Right cardiac atrium (tissue), 5 donors: ENCODE measurements around the gene FER. TPM values are rescaled to one million over a fixed set of nuclear protein-coding genes. Genes with fewer than 3 reads are reported as not detected.
"Not testable (repeated sequence)": the region's sequence is repeated elsewhere in the genome, so short reads cannot be mapped to it uniquely, and the experiment has no call there.

ENCODE experiments used
- ATAC-seq, 2 donors: fragments of 200-7000 bp; cut with Tn5 transposase; one replicate each; pipeline versions ENCODE4 v1.8.0 to v1.9.1; 2020; ENCODE audit warnings: moderate library complexity in 2 of 2, mild to moderate bottlenecking in 1 of 2
- DNase-seq, 3 donors: peaks; one replicate each; pipeline ENCODE4 v3.0.0-alpha.2; 2020
- H3K27ac ChIP-seq: one replicate; pipeline ENCODE4 v1.5.1; 2013; ENCODE audit warnings: mild to moderate bottlenecking, low read length, control low read depth, moderate library complexity
- H3K27me3 ChIP-seq: one replicate; pipeline ENCODE4 v1.6.1; 2013; ENCODE audit not compliant: control insufficient read depth, insufficient read depth
- H3K4me1 ChIP-seq: one replicate; pipeline ENCODE4 v1.6.1; 2013; ENCODE audit warnings: low read length; ENCODE audit not compliant: control insufficient read depth, insufficient read depth
- H3K4me3 ChIP-seq: one replicate; pipeline ENCODE4 v1.5.1; 2013; ENCODE audit warnings: low read length, control low read depth
- H3K9me3 ChIP-seq: one replicate; pipeline ENCODE4 v1.6.1; 2013; ENCODE audit warnings: low read length; ENCODE audit not compliant: control insufficient read depth
- WGBS: extraction: QIAGEN DNeasy Blood & Tissue Kit; methylation state at CpG from one replicate; pipeline ENCODE4 v1.1.7; 2013; 5-methylcytosine and 5-hydroxymethylcytosine counted together
- intact Hi-C, 4 donors: fragments of 100-400 bp; cut with DNase I; formaldehyde crosslinking; loops; one replicate each; pipeline versions ENCODE4 v1.11.0 to v1.14.0; 2022 to 2023
- polyA plus RNA-seq: library from polyadenylated mRNA; stranded (reverse); fragments of 200-250 nt; gene quantifications from one replicate; pipeline ENCODE4 v1.2.3, GENCODE V29; 2013
- total RNA-seq, 4 donors: library from RNA; stranded (reverse); fragmentation: NEBNext Ultra II Directional; extraction: Animal tissue kit (Norgen Biotek cat#: 25700); gene quantifications; one replicate each; pipeline ENCODE4 v1.2.1, GENCODE V29; 2021
- donor health status: healthy with polysubstance abuse.
- donor health status: DM: no; HTN: yes; CAD: no.
- donor health status: DM: no; HTN: no; CAD: no.
- donor health status: DM: no; HTN: yes; CAD: no; lungs with severe emphysema.
- donor health status: DM: yes; HTN: yes; CAD: no.

The FER gene
- total and polyA plus RNA-seq, 5 donors = 1.7 to 29.4 (median 19.2) TPM

GRCh38 chr5:108884736-108885135 is 137.0 kb downstream of the FER start:
- H3K4me3 ChIP-seq = no peak overlapping the region
- no peaks in the 10 kb centered on the region for H3K27me3 ChIP-seq
- ATAC-seq (peak; percentile 83 to 98), DNase-seq (no peak)
- no peaks in the 10 kb centered on the region for H3K4me1 ChIP-seq
- no peaks in the 10 kb centered on the region for H3K9me3 ChIP-seq
- H3K27ac ChIP-seq = no peak overlapping the region
- intact Hi-C loops = no loop called here
- WGBS = 41% methylated on average over 4 of the region's 4 CpGs

- H3K27ac ChIP-seq = no peak overlapping the region
- no peaks in the 10 kb centered on the region for H3K27me3 ChIP-seq
- ATAC-seq (no peak), DNase-seq (no peak)
- intact Hi-C loops = no loop called here
- H3K9me3 ChIP-seq = no peaks in the 10 kb centered on the region
- H3K4me3 ChIP-seq = no peak overlapping the region
- H3K4me1 ChIP-seq = no peaks in the 10 kb centered on the region
Measured at GRCh38 chr5:108898257-108898656, 150.6 kb downstream of the FER start.

- Histone ChIP-seq H3K4me3 (no peak overlapping the region), H3K9me3 (no peaks in the 10 kb centered on the region), H3K27me3 (no peaks in the 10 kb centered on the region), H3K27ac (no peak overlapping the region), H3K4me1 (no peaks in the 10 kb centered on the region)
- no peak for DNase-seq
- intact Hi-C loops = no loop called here
- ATAC-seq = no peak
Measured at GRCh38 chr5:108898707-108899106, 151.0 kb downstream of the FER start.

GRCh38 chr5:108899244-108899643 is 151.5 kb downstream of the FER start:
- H3K4me1 ChIP-seq, intact Hi-C loops, H3K4me3 ChIP-seq, H3K27ac ChIP-seq, H3K27me3 ChIP-seq, H3K9me3 ChIP-seq, ATAC-seq, DNase-seq: not testable (repeated sequence)
- WGBS = 93% methylated on average over 6 of the region's 6 CpGs

GRCh38 chr5:108900668-108901067 is 153.0 kb downstream of the FER start:
- H3K9me3 ChIP-seq = no peaks in the 10 kb centered on the region
- WGBS = 91% methylated on average over 3 of the region's 3 CpGs
- ATAC-seq (no peak), DNase-seq (no peak)
- H3K4me1 ChIP-seq = no peaks in the 10 kb centered on the region
- intact Hi-C loops = no loop called here
- no peaks in the 10 kb centered on the region for H3K27me3 ChIP-seq
- no peak overlapping the region for H3K4me3 ChIP-seq
- no peak overlapping the region for H3K27ac ChIP-seq

- intact Hi-C loops = no loop called here
Measured at GRCh38 chr5:108905805-108906204, 158.1 kb downstream of the FER start.

GRCh38 chr5:108910627-108911026 is 162.9 kb downstream of the FER start:
- Histone ChIP-seq H3K9me3 (no peaks in the 10 kb centered on the region), H3K4me1 (no peaks in the 10 kb centered on the region), H3K4me3 (no peak overlapping the region), H3K27ac (no peak overlapping the region), H3K27me3 (no peaks in the 10 kb centered on the region)
- intact Hi-C loops = no loop called here
- DNase-seq = no peak
- WGBS = 98% methylated on average over 3 of the region's 3 CpGs
- ATAC-seq = no peak

More at GRCh38 chr5:108905805-108906204, 158.1 kb downstream of the FER start:
- Histone ChIP-seq H3K4me1 (no peaks in the 10 kb centered on the region), H3K27ac (no peak overlapping the region), H3K27me3 (no peaks in the 10 kb centered on the region), H3K9me3 (no peaks in the 10 kb centered on the region), H3K4me3 (no peak overlapping the region)
- DNase-seq = no peak
- ATAC-seq = no peak

- intact Hi-C loops = no loop called here
- 98% methylated on average over 3 of the region's 3 CpGs for WGBS
- Histone ChIP-seq H3K4me3 (no peak overlapping the region), H3K9me3 (no peaks in the 10 kb centered on the region), H3K27me3 (no peaks in the 10 kb centered on the region), H3K27ac (no peak overlapping the region), H3K4me1 (no peaks in the 10 kb centered on the region)
- ATAC-seq = no peak
- DNase-seq = no peak
Measured at GRCh38 chr5:108911055-108911454, 163.4 kb downstream of the FER start.

- no peak overlapping the region for H3K4me3 ChIP-seq
- intact Hi-C loops = no loop called here
- no peaks in the 10 kb centered on the region for H3K9me3 ChIP-seq
- H3K4me1 ChIP-seq = no peaks in the 10 kb centered on the region
- H3K27ac ChIP-seq = no peak overlapping the region
- H3K27me3 ChIP-seq = no peaks in the 10 kb centered on the region
- ATAC-seq = no peak
- no peak for DNase-seq
Measured at GRCh38 chr5:108917596-108917995, 169.9 kb downstream of the FER start.

- no peaks in the 10 kb centered on the region for H3K4me1 ChIP-seq
- WGBS = 64% methylated on average over 2 of the region's 2 CpGs
- H3K4me3 ChIP-seq = no peak overlapping the region
- no peak overlapping the region for H3K27ac ChIP-seq
- DNase-seq (no peak), ATAC-seq (no peak)
- no peaks in the 10 kb centered on the region for H3K27me3 ChIP-seq
- no peaks in the 10 kb centered on the region for H3K9me3 ChIP-seq
- intact Hi-C loops = no loop called here
Measured at GRCh38 chr5:108919591-108920326, 172.1 kb downstream of the FER start.

GRCh38 chr5:108924457-108924961 is 176.8 kb downstream of the FER start:
- no peak for DNase-seq
- intact Hi-C loops = no loop called here
- Histone ChIP-seq H3K27me3 (no peaks in the 10 kb centered on the region), H3K27ac (no peak overlapping the region), H3K4me3 (no peak overlapping the region), H3K4me1 (no peaks in the 10 kb centered on the region), H3K9me3 (no peaks in the 10 kb centered on the region)
- ATAC-seq = no peak
- WGBS = 96% methylated on average over 3 of the region's 3 CpGs

GRCh38 chr5:108925073-108925472 is 177.4 kb downstream of the FER start:
- no peaks in the 10 kb centered on the region for H3K4me1 ChIP-seq

More at GRCh38 chr5:108925073-108925472, 177.4 kb downstream of the FER start:
- no peaks in the 10 kb centered on the region for H3K27me3 ChIP-seq
- H3K27ac ChIP-seq = no peak overlapping the region
- no peaks in the 10 kb centered on the region for H3K9me3 ChIP-seq
- H3K4me3 ChIP-seq = no peak overlapping the region
- ATAC-seq (no peak), DNase-seq (no peak)
- intact Hi-C loops = no loop called here
